OCI-LY1 (cell line): ENCODE data around the gene SFT2D1.
A peak's percentile ranks its signal among the peaks of the same experiment; 100 is the strongest.

Experiments
- H2AFZ ChIP-seq: fragments of 200-600 bp; sonication (generic), shearing (Covaris generic); 2 replicates; pipeline ENCODE4 v1.6.0; 2014; ENCODE audit warnings: antibody characterized with exemption, mild to moderate bottlenecking, low read length
- H3F3A ChIP-seq: fragments of 200-600 bp; sonication (generic), shearing (Covaris generic); 2 replicates; pipeline ENCODE4 v1.6.0; 2014; ENCODE audit warnings: mild to moderate bottlenecking, antibody characterized with exemption, low read length, moderate library complexity; ENCODE audit not compliant: insufficient read depth
- H3K27ac ChIP-seq: fragments of 200-600 bp; sonication (generic); 2 replicates; pipeline ENCODE4 v1.5.1; 2014; ENCODE audit warnings: low read length, mixed run types, mild to moderate bottlenecking, low read depth; ENCODE audit not compliant: poor library complexity, severe bottlenecking
- H3K27me3 ChIP-seq: fragments of 200-600 bp; sonication (generic); 2 replicates; pipeline ENCODE4 v1.6.0; 2014; ENCODE audit warnings: antibody characterized with exemption, mild to moderate bottlenecking, low read length, moderate library complexity; ENCODE audit not compliant: insufficient read depth
- H3K36me3 ChIP-seq: fragments of 200-600 bp; sonication (generic); 2 replicates; pipeline ENCODE4 v1.6.1; 2014; ENCODE audit warnings: mild to moderate bottlenecking, antibody characterized with exemption, low read length, moderate library complexity, mixed read lengths; ENCODE audit not compliant: insufficient read depth
- H3K4me1 ChIP-seq: fragments of 200-600 bp; sonication (generic); 2 replicates; pipeline ENCODE4 v1.5.1; 2014; ENCODE audit warnings: mild to moderate bottlenecking, low read length, moderate library complexity; ENCODE audit not compliant: insufficient read depth, severe bottlenecking
- H3K4me2 ChIP-seq: fragments of 200-600 bp; sonication (generic), shearing (Covaris generic); 2 replicates; pipeline ENCODE4 v1.6.1; 2014; ENCODE audit warnings: low read length
- H3K4me3 ChIP-seq: fragments of 200-600 bp; sonication (generic); 2 replicates; pipeline ENCODE4 v1.5.1; 2014; ENCODE audit warnings: low read length, low read depth, mild to moderate bottlenecking, mixed read lengths; ENCODE audit not compliant: poor library complexity, severe bottlenecking
- H3K79me2 ChIP-seq: fragments of 200-600 bp; shearing (Covaris generic); 2 replicates; pipeline ENCODE4 v1.6.1; 2016; ENCODE audit warnings: mixed run types, low read length, mixed read lengths; ENCODE audit not compliant: insufficient read depth
- H3K9ac ChIP-seq: fragments of 200-600 bp; sonication (generic), shearing (Covaris generic); 2 replicates; pipeline ENCODE4 v1.6.1; 2014; ENCODE audit warnings: mild to moderate bottlenecking, low read length, mixed read lengths
- H3K9me2 ChIP-seq: fragments of 200-600 bp; sonication (generic), shearing (Covaris generic); 2 replicates; pipeline ENCODE4 v1.6.1; 2014; ENCODE audit warnings: low read depth, mild to moderate bottlenecking, low read length, mixed read lengths
- H3K9me3 ChIP-seq: fragments of 200-600 bp; shearing (Covaris generic); 2 replicates; pipeline ENCODE4 v1.6.1; 2014; ENCODE audit warnings: low read length, mixed read lengths
- H4K20me1 ChIP-seq: fragments of 200-600 bp; sonication (generic), shearing (Covaris generic); 2 replicates; pipeline ENCODE4 v1.6.0; 2016; ENCODE audit warnings: mild to moderate bottlenecking, low read length; ENCODE audit not compliant: insufficient read depth
- CTCF ChIP-seq: fragments of 200-600 bp; sonication (generic), shearing (Covaris generic); IDR thresholded peaks from 2 replicates; pipeline ENCODE4 v1.5.1; 2017; ENCODE audit warnings: mild to moderate bottlenecking, antibody characterized with exemption, low read length, moderate library complexity, mixed read lengths
- EZH2 ChIP-seq: fragments of 200-600 bp; sonication (generic), shearing (Covaris generic); IDR thresholded peaks from 2 replicates; pipeline ENCODE4 v1.8.0; 2017; ENCODE audit warnings: borderline replicate concordance, mixed run types, mild to moderate bottlenecking, antibody characterized with exemption, low read length, moderate library complexity, mixed read lengths

Gene SFT2D1

GRCh38 chr6:166314454-166314853 is 27.9 kb downstream of the SFT2D1 start:
- no peaks in the 10 kb centered on the region for H3K27me3 ChIP-seq
- no peaks in the 10 kb centered on the region for H3K79me2 ChIP-seq
- H3K27ac ChIP-seq = no peak overlapping the region
- no peak for TF ChIP-seq EZH2
- H3K4me1 ChIP-seq = no peaks in the 10 kb centered on the region
- H4K20me1 ChIP-seq = no peaks in the 10 kb centered on the region
- H3F3A ChIP-seq = no peaks in the 10 kb centered on the region
- H3K9me3 ChIP-seq = no peaks in the 10 kb centered on the region
- H2AFZ ChIP-seq = no peak overlapping the region
- no peak overlapping the region for H3K9ac ChIP-seq
- H3K36me3 ChIP-seq = no peaks in the 10 kb centered on the region; the same call in 1 of the 2 replicates
- no peaks in the 10 kb centered on the region for H3K9me2 ChIP-seq
- H3K4me2 ChIP-seq = no peak overlapping the region
- H3K4me3 ChIP-seq = no peak overlapping the region

GRCh38 chr6:166313255-166314070 is 28.9 kb downstream of the SFT2D1 start:
- no peak for TF ChIP-seq EZH2
- TF ChIP-seq CTCF = peak; percentile 75
- no peaks in the 10 kb centered on the region for H3F3A ChIP-seq
- H3K4me3 ChIP-seq = no peak overlapping the region
- no peak overlapping the region for H3K4me2 ChIP-seq
- no peak overlapping the region for H2AFZ ChIP-seq
- 0 out of 2 replicates have a peak, but pooled peaks cover 5% of the 10 kb centered on the region for H3K27me3 ChIP-seq
- no peaks in the 10 kb centered on the region for H4K20me1 ChIP-seq
- no peak overlapping the region for H3K27ac ChIP-seq
- H3K36me3 ChIP-seq = no peaks in the 10 kb centered on the region
- H3K9me2 ChIP-seq = no peaks in the 10 kb centered on the region
- H3K9ac ChIP-seq = no peak overlapping the region
- no peaks in the 10 kb centered on the region for H3K79me2 ChIP-seq
- no peaks in the 10 kb centered on the region for H3K4me1 ChIP-seq
- H3K9me3 ChIP-seq = no peaks in the 10 kb centered on the region

- Histone ChIP-seq H3K4me3 (no peak overlapping the region), H2AFZ (no peak overlapping the region), H3K9me3 (no peaks in the 10 kb centered on the region), H3K79me2 (no peaks in the 10 kb centered on the region), H3K4me1 (no peaks in the 10 kb centered on the region), H3K9me2 (no peaks in the 10 kb centered on the region), H3K36me3 (no peaks in the 10 kb centered on the region), H3K9ac (no peak overlapping the region), H3K27ac (no peak overlapping the region), H3K4me2 (no peak overlapping the region), H3F3A (no peaks in the 10 kb centered on the region), H3K27me3 (peaks cover 8% of the 10 kb centered on the region; the same call in 1 of the 2 replicates), H4K20me1 (no peaks in the 10 kb centered on the region)
- TF ChIP-seq CTCF = no peak
- no peak for TF ChIP-seq EZH2
Observed at GRCh38 chr6:166312832-166313231, 29.5 kb downstream of the SFT2D1 start.
